AG08396 (cell line): Measurements from ENCODE around the gene CROCC2.

ENCODE experiments used
- DNase-seq: peaks from one replicate; pipeline ENCODE4 v3.0.0; 2012; ENCODE audit warnings: low spot score, mixed read lengths

Gene CROCC2

GRCh38 chr2:240875228-240876034, 30.7 kb upstream of the CROCC2 start:
- no peak for DNase-seq

- DNase-seq, result no peak
These were observed 30.1 kb upstream of the CROCC2 start for GRCh38 chr2:240876035-240876474.

GRCh38 chr2:240876475-240877251, 29.5 kb upstream of the CROCC2 start:
- DNase-seq, result no peak

GRCh38 chr2:240877460-240878340, 28.4 kb upstream of the CROCC2 start:
- DNase-seq, result no peak

GRCh38 chr2:240878341-240878936, 27.7 kb upstream of the CROCC2 start:
- no peak for DNase-seq

- DNase-seq, result no peak
These were observed 27.0 kb upstream of the CROCC2 start for GRCh38 chr2:240879105-240879504.

GRCh38 chr2:240881913-240882312, 24.2 kb upstream of the CROCC2 start:
- DNase-seq, result no peak

- no peak for DNase-seq
These were observed 21.9 kb upstream of the CROCC2 start for GRCh38 chr2:240884221-240884620.

GRCh38 chr2:240884745-240885144, 21.4 kb upstream of the CROCC2 start:
- DNase-seq, result no peak

GRCh38 chr2:240885566-240885965, 20.6 kb upstream of the CROCC2 start:
- DNase-seq, result no peak

- DNase-seq, result no peak
These were observed 20.0 kb upstream of the CROCC2 start for GRCh38 chr2:240886023-240886565.

GRCh38 chr2:240886678-240887609, 19.2 kb upstream of the CROCC2 start:
- DNase-seq, result no peak

GRCh38 chr2:240887631-240888030, 18.5 kb upstream of the CROCC2 start:
- DNase-seq, result no peak

GRCh38 chr2:240888130-240888889, 17.8 kb upstream of the CROCC2 start:
- no peak for DNase-seq

GRCh38 chr2:240888890-240889573, 17.1 kb upstream of the CROCC2 start:
- DNase-seq, result no peak

GRCh38 chr2:240889601-240890560, 16.3 kb upstream of the CROCC2 start:
- no peak for DNase-seq

- no peak for DNase-seq
These were observed 15.4 kb upstream of the CROCC2 start for GRCh38 chr2:240890691-240891090.
